ENCODE measurements around the gene ZNF750.

GRCh38 chr17:82871056-82871775, 31.4 kb upstream of the ZNF750 start:
- TF ChIP-seq, protein P1, sequence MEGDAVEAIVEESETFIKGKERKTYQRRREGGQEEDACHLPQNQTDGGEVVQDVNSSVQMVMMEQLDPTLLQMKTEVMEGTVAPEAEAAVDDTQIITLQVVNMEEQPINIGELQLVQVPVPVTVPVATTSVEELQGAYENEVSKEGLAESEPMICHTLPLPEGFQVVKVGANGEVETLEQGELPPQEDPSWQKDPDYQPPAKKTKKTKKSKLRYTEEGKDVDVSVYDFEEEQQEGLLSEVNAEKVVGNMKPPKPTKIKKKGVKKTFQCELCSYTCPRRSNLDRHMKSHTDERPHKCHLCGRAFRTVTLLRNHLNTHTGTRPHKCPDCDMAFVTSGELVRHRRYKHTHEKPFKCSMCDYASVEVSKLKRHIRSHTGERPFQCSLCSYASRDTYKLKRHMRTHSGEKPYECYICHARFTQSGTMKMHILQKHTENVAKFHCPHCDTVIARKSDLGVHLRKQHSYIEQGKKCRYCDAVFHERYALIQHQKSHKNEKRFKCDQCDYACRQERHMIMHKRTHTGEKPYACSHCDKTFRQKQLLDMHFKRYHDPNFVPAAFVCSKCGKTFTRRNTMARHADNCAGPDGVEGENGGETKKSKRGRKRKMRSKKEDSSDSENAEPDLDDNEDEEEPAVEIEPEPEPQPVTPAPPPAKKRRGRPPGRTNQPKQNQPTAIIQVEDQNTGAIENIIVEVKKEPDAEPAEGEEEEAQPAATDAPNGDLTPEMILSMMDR (IDR thresholded peaks at IDR 0.05) = no peak
- TF ChIP-seq EP300 (IDR thresholded peaks at IDR 0.05; ENCODE audit: low read depth) = no peak

All from transverse colon (tissue), 3 donors.